HEK293T (cell line): ENCODE results near the gene FOXC1.

ENCODE experiments used
- BHLHE40 ChIP-seq: fragments of 450-650 bp; IDR thresholded peaks from 2 replicates; pipeline ENCODE4 v1.6.1; 2016; ENCODE audit warnings: mild to moderate bottlenecking, moderate library complexity, borderline replicate concordance
- ELF4 ChIP-seq: fragments of 450-650 bp; IDR thresholded peaks from 2 replicates; pipeline ENCODE4 v1.6.1; 2017; ENCODE audit warnings: antibody characterized with exemption
- FOXA1 ChIP-seq: fragments of 450-650 bp; IDR thresholded peaks from 2 replicates; pipeline ENCODE4 v1.6.1; 2016; ENCODE audit warnings: mild to moderate bottlenecking
- FOXK2 ChIP-seq: fragments of 450-650 bp; IDR thresholded peaks from 2 replicates; pipeline ENCODE4 v1.6.1; 2016; ENCODE audit warnings: mild to moderate bottlenecking
- FOXM1 ChIP-seq: fragments of 450-650 bp; IDR thresholded peaks from 2 replicates; pipeline ENCODE4 v1.6.1; 2017; ENCODE audit warnings: mild to moderate bottlenecking, borderline replicate concordance
- HDGF ChIP-seq: fragments of 450-650 bp; IDR thresholded peaks from 2 replicates; pipeline ENCODE4 v1.6.1; 2017; ENCODE audit warnings: antibody characterized with exemption, borderline replicate concordance
- SP1 ChIP-seq: fragments of 450-650 bp; IDR thresholded peaks from 2 replicates; pipeline ENCODE4 v1.6.1; 2017

GRCh38 chr6:1590580-1590979, 19.1 kb upstream of the FOXC1 start:
- TF ChIP-seq FOXK2, result no peak
- no peak for TF ChIP-seq FOXM1
- no peak for TF ChIP-seq HDGF
- TF ChIP-seq ELF4, result no peak
- no peak for TF ChIP-seq FOXA1
- TF ChIP-seq SP1, result no peak
- no peak for TF ChIP-seq BHLHE40
